ENCODE results near the gene TTYH2.

TTYH2 gene

GRCh38 chr17:74215342-74215727, 2.0 kb downstream of the TTYH2 start:
- no peak for DNase-seq

GRCh38 chr17:74216505-74216904, 3.1 kb downstream of the TTYH2 start:
- no peak for DNase-seq

- peak; percentile 67 for DNase-seq
These were observed 3.8 kb downstream of the TTYH2 start for GRCh38 chr17:74217037-74217730.

GRCh38 chr17:74217888-74218287, 4.5 kb downstream of the TTYH2 start:
- DNase-seq, result peak; percentile 74

GRCh38 chr17:74218436-74218835, 5.1 kb downstream of the TTYH2 start:
- no peak for DNase-seq

- DNase-seq, result no peak
These were observed 6.3 kb downstream of the TTYH2 start for GRCh38 chr17:74219576-74220133.

- no peak for DNase-seq
These were observed 6.8 kb downstream of the TTYH2 start for GRCh38 chr17:74220219-74220618.

- DNase-seq, result no peak
These were observed 7.8 kb downstream of the TTYH2 start for GRCh38 chr17:74220946-74221818.

- no peak for DNase-seq
These were observed 9.0 kb downstream of the TTYH2 start for GRCh38 chr17:74222399-74222798.

- no peak for DNase-seq
These were observed 10.5 kb downstream of the TTYH2 start for GRCh38 chr17:74223901-74224300.

GRCh38 chr17:74224959-74225725, 11.8 kb downstream of the TTYH2 start:
- no peak for DNase-seq

- DNase-seq, result no peak
These were observed 12.9 kb downstream of the TTYH2 start for GRCh38 chr17:74226252-74226651.

GRCh38 chr17:74227271-74228080, 14.1 kb downstream of the TTYH2 start:
- no peak for DNase-seq

GRCh38 chr17:74228306-74228978, 15.1 kb downstream of the TTYH2 start:
- no peak for DNase-seq

GRCh38 chr17:74230896-74231295, 17.5 kb downstream of the TTYH2 start:
- no peak for DNase-seq

- no peak for DNase-seq
These were observed 18.8 kb downstream of the TTYH2 start for GRCh38 chr17:74231928-74232907.

- DNase-seq, result no peak
These were observed 20.6 kb downstream of the TTYH2 start for GRCh38 chr17:74233937-74234336.

- no peak for DNase-seq
These were observed 21.1 kb downstream of the TTYH2 start for GRCh38 chr17:74234486-74234885.

GRCh38 chr17:74235040-74235581, 21.7 kb downstream of the TTYH2 start:
- DNase-seq, result no peak

- no peak for DNase-seq
These were observed 22.6 kb downstream of the TTYH2 start for GRCh38 chr17:74235911-74236371.

Measured in NCI-H69 (cell line).